AG09319 (cell line): ENCODE measurements around the gene TSC1.
"Not testable (repeated sequence)": the region's sequence is repeated elsewhere in the genome, so short reads cannot be mapped to it uniquely, and the experiment has no call there.

ENCODE experiments used
- DNase-seq: peaks from one replicate; pipeline ENCODE4 v3.0.0-alpha.2; 2010; ENCODE audit warnings: low read depth; ENCODE audit errors: extremely low read depth
- TF ChIP-seq, protein P1 (sequence below): IDR thresholded peaks from 2 replicates; pipeline ENCODE4 v1.5.1; 2011; ENCODE audit warnings: low read depth, mild to moderate bottlenecking, inconsistent platforms, low read length, moderate library complexity

The TSC1 gene

DNA sequence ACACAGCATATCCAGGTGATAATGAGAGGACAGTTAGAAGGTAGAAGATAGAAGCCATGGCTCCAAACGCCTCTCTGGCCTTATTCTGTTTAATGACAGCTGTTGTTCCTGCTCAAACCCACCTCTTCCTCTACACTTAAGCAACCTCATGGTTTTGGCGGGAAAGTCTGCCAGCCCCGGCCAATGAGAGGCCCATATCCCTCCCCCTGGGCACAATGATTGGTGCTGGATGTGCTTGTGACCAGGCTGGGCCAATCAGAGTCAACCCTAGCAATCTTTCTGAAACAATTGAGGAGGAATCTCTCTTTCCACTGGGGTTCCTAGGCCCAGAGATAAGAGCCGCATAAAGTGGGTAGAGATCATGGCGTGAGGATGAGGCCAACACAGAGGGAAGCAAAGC, 29.3 kb upstream of the TSC1 start:
- no peak for DNase-seq
- TF ChIP-seq, protein P1, sequence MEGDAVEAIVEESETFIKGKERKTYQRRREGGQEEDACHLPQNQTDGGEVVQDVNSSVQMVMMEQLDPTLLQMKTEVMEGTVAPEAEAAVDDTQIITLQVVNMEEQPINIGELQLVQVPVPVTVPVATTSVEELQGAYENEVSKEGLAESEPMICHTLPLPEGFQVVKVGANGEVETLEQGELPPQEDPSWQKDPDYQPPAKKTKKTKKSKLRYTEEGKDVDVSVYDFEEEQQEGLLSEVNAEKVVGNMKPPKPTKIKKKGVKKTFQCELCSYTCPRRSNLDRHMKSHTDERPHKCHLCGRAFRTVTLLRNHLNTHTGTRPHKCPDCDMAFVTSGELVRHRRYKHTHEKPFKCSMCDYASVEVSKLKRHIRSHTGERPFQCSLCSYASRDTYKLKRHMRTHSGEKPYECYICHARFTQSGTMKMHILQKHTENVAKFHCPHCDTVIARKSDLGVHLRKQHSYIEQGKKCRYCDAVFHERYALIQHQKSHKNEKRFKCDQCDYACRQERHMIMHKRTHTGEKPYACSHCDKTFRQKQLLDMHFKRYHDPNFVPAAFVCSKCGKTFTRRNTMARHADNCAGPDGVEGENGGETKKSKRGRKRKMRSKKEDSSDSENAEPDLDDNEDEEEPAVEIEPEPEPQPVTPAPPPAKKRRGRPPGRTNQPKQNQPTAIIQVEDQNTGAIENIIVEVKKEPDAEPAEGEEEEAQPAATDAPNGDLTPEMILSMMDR = no peak

DNA sequence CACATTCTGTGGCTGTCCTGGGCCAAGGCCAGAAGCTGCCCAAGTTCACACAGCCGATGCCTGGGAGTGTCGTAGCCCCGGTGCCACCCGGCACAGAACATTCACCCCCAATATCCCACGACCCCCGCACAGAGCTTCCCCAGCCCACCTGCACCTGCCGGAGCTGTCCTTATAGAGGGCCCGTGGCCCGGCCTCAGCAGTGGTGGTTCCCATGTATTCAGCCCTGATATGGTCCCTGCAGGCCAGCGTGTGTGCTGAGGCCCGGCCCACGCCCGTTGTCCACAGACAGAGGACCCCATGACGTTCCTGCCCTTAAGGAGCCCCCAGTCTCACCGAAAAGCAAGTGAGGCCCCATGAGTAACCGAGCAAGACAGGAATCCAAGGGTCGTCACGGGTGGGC, 28.8 kb upstream of the TSC1 start:
- TF ChIP-seq, protein P1 = no peak
- no peak for DNase-seq

DNA sequence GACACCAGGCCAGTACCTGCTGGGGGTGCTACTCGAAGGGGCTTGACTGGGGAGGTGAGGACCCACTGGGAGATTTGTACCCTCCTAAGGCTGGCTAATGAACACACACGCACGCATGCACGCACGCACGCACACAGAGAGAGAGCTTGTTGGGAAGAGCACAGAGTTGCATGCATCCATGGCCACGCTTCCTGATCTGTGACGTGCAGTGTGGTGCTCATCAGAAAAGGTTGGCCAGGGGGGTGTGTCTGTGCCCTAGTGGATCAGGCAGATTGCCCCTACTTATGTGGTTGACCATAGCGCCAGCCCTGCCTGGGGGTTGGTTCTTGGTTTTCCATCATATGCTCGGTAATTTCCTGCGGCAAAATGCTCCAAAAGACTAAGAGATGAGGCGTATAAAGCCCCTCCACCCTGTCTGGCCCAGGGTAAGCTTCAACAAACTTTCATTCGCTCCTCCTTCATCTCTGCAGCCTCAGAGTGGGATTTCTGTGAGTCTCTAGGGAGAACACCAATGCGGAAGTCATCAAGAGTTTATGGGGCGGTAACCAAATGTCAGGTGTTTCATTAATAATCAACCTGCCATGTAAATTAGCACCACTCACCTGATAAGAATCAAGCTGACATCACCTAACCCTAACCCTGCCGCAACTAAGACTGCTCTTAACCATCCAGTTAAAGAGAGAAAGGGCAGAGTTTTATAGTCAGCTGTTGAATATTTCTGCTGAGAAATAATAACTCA, 26.1 kb upstream of the TSC1 start:
- no peak for DNase-seq
- TF ChIP-seq, protein P1 = no peak

DNA sequence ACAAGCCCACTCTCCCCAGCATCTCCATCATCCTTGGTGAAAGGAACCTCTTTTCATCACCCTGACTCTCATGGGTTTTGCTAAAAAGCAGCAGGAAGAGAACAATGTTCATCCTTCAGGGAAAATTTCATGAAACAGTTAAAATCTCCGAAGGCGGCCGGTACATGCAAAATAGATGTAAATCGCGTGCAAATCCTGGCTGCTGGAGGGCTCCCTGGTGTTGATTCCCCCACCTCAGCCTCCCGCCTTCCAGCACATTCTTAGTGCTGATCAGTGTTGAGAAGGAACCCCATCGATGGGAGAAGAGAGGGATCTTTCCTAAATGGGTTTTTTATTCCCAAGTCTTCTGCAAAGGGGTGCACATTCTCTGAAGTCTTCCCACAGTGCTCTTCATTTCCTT, 25.4 kb upstream of the TSC1 start:
- TF ChIP-seq, protein P1 = no peak
- no peak for DNase-seq

DNA sequence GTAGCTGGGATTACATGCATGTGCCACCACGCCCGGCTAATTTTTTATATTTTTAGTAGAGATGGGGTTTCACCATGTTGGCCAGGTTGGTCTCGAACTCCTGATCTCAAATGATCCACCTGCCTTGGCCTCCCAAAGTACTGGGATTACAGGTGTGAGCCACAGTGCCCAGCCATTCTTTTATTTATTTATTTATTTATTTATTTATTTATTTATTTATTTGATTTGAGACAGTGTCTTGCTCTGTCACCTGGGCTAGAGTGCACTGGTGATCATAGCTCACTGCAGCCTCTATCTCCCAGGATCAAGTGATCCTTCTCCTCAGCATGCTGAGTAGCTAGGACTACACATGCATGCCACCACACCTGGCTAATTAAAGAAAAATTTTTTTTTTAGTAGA, 23.5 kb upstream of the TSC1 start:
- DNase-seq = not testable (repeated sequence)

DNA sequence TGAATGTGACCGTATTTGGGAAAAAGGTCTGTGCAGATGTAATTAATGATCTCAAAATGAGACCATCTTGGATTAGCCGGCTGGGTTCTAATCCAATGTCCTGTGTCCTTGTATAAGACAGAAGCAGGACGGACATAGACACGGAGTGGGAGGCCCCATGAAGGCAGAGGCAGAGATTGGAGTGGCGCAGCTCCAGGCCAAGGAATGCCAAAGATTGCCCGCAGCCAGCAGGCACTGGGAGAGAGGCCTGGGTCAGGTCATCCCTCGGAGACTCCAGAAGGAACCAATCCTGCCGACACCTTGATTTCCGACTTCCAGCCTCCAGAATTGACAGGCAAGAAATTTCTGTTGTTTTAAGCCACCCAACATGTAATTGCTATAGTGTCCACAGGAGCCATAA, 21.1 kb upstream of the TSC1 start:
- TF ChIP-seq, protein P1 = no peak
- no peak for DNase-seq

DNA sequence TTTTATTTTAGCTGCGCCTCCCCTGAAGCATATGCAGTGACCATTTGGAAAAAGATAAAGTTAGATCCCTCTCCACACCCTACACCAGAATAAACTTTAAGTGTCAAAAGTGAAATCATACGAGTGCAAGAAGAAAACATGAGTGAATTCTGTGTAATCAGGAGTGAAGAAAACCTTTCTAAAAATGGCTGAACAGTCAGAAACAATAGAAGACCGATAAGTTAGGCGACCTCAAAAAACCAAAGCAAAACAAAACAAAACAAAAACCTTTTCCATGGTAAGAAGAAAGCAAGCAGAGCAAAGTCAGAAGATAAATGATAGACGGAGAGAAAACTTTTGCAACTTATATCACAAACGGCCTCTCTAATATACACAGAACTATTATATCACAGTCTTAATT, 16.6 kb upstream of the TSC1 start:
- TF ChIP-seq, protein P1 = no peak
- no peak for DNase-seq

DNA sequence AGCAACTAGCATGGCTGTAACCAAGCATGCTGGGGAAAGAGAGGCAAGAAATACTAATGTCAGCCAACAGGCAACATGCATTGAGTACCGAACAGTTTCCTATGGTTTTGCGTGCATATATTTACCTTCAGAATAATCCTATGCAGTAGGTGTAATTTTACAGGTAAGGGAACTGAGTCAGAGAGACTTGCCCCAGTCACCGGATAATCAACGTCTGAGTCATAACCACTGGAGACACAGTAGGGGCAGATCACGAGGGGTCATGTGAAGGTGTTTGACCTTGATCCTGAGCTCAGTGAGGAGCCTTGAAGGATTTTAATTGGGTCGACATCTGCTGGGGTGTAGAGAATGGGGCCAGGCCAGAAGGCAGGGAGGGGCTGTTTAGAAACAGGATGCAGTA, 13.4 kb upstream of the TSC1 start:
- TF ChIP-seq, protein P1 = no peak
- no peak for DNase-seq
